GM18520 (cell line): Measurements from ENCODE around the gene METTL25.
"Not testable (repeated sequence)": the region's sequence is repeated elsewhere in the genome, so short reads cannot be mapped to it uniquely, and the experiment has no call there.

Source experiments
- ATAC-seq: cut with Tn5 transposase; IDR thresholded peaks from one replicate; pipeline ENCODE4 v1.9.1; 2021; ENCODE audit not compliant: unreplicated experiment

Gene METTL25, protein sequence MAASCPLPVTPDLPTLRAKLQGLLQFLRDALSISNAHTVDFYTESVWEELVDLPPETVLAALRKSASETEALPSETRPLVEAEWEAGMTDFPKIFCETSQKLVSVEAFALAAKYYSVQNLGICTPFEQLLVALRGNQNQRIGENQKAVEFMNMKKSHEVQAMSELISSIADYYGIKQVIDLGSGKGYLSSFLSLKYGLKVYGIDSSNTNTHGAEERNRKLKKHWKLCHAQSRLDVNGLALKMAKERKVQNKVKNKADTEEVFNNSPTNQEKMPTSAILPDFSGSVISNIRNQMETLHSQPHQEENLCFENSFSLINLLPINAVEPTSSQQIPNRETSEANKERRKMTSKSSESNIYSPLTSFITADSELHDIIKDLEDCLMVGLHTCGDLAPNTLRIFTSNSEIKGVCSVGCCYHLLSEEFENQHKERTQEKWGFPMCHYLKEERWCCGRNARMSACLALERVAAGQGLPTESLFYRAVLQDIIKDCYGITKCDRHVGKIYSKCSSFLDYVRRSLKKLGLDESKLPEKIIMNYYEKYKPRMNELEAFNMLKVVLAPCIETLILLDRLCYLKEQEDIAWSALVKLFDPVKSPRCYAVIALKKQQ

DNA sequence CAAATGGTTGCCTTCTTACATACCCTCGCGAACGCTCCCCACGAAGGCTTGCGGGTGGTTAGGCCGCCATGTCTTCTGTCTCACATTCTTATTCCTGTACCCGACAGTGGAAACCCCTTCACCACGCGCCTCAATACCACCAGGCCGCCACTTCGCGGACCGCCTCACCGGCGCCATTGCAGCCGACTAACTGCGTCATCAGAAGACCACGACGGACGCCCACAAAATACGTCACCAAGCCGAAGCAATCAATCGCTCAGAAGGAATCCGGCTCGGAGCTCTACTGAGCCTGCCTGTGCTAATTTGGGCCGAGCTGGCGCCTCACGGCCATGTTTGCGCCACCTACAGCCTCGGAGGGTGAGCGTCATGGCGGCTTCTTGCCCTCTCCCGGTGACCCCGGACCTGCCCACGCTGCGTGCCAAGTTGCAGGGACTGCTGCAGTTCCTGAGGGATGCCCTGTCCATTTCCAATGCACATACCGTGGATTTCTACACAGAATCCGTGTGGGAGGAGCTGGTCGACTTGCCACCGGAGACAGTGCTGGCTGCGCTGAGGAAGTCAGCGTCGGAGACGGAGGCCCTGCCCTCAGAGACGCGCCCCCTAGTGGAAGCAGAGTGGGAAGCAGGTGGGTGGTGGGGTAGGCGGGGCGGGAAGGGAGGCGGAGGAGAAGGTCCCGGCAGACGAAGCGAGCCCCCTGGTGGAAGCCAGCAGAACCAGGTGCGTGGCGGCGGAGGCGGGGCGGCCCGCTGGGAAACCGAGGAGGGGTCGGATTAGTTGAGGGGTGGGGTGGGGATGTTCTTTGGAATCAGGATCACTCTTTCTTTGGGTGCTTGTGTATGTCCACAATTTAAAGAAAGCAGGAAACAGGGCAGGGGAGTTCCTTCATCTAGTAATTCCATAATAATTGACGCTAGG, at the start of gene METTL25, which contains the start of gene CCDC59:
METTL25 (plus strand) TSS at position 330 of the 915 bp plus-strand sequence; CDS start at position 367, 37 bp downstream.
CCDC59 (minus strand) TSS at position 188 of the 915 bp plus-strand sequence; CDS start at position 177, 11 bp downstream.
- ATAC-seq: peak; percentile 93

DNA sequence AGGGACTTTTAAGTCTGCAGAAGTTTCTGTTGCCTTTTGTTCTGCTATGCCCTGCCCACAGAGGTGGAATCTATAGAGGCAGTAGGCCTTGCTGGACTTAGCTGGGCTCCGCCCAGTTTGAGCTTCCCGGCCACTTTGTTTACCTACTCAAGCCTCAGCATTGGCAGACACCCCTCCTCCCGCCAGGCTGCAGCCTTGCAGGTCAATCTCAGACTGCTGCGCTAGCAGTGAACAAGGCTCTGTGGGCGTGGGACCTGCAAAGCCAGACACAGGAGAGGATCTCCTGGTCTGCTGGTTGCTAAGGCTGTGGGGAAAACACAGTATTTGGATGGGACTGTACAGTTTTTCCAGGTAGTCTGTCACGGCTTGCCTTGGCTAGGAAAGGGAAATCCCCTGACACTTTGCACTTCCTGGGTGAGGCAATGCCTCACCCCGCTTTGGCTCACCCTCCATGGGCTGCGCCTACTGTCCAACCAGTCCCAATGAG, 43.9 kb upstream of the METTL25 start:
- no peak for ATAC-seq

DNA sequence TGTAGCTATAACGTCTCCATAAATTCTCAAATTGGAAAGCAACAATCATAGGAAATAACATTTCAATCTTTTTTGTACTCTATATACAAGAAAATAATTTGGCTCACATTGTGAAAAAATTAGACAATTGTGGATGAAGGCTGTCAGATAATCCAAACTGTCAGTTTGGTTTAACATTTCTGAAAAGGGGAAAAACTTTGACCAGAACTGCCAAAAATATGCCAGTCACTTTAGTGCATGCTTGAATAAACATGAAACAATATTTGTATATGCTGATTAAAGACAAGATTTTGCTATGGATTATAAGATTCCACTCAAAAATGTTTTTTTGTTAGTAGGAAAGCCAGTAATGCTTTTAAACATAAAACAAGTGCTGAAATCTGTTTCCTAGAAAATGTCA, 39.1 kb upstream of the METTL25 start:
- ATAC-seq: no peak

DNA sequence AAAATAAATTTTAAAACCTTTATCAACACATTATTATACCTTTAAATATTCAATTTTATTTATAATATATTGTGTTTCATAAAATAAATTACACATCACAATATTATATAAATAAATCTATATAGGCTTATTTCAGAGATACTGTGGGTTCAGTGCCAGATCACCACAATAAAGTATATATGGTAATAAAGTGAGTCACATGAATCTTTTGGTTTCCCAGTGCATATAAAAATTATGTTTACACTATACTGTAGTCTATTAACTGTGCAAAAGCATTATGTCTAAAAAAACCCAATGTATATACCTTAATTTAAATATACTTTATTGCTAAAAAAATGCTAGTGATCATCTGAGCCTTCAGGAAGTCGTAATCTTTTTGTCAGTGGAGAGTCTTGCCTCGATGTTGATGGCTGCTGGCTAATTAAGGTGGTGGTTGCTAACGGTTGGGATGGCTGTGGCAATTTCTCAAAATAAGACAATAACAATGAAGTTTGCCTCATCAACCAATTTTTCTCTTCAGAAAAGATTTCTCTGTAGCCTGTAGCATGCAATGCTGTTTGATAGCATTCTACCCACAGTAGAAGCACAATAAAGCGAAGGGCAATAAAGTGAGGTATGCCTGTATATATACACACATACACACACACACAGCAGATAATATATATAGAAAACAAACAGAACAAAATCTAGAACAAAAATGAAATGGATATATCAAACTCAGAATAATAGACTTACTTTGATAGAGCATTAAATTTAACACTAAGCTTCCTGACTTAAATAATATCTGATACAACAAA, 32.6 kb upstream of the METTL25 start:
- no peak for ATAC-seq

DNA sequence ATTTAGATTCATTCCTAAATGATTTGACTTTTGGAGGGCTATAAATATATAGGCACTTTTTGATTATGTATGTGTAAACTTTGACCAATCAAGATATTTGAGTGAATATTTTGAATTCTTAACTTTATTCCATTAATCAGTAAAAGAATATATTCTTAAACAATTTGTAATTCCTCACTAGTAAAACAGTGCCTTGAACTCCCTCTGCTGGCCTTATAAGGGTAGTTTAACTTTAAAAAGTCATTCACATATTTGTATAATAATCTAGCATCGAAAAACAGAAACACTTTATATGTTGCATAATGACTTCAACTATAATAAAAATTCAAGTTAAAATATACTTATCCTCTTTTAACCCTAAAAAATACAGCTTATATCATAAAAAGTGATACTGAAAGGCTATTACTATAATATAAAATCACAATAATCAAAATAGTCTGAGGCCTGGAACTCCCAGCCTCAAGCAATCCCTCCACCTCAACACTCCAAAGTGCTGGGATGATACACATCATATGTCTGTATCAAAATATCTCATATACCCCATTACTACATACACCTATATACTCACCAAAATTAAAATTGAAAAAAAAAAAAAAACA, 31.3 kb upstream of the METTL25 start:
- ATAC-seq: no peak

DNA sequence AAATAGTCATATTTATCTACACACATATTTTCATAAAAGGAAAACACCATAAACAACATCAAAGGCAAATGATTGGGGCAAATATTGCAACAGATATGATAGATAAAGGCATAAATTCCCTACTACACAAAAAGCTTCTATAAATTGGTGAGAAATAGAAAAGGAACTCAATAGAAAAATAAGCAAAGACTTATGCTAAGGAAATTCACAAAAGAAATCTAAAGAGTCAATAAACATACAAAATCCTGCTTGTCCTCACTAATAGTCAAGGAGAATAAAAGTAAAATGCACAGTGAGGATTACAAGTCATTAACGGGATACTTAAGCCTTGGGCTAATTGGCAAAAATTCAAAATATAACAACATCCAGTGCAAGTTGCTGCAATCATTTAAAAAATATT, 30.5 kb upstream of the METTL25 start:
- ATAC-seq: no peak

DNA sequence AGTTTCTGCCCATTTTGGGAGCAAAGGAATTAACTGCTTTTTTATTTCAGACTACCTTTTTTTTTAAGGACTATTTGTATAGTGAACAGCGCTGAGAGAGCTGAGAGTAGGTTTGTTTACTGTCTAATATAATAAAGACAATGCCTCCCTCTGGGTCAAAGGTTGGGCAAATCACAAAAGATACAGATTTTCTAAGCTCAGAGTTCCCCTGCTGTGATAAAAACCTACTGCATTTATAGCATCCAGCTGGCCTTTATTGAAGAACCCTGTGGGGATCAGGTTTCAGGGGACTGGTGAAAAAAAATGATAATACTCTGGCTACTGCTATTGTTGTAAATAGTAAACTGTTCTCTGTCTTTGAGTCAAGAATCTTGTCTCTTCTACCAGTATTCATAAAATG, 28.8 kb upstream of the METTL25 start:
- no peak for ATAC-seq

DNA sequence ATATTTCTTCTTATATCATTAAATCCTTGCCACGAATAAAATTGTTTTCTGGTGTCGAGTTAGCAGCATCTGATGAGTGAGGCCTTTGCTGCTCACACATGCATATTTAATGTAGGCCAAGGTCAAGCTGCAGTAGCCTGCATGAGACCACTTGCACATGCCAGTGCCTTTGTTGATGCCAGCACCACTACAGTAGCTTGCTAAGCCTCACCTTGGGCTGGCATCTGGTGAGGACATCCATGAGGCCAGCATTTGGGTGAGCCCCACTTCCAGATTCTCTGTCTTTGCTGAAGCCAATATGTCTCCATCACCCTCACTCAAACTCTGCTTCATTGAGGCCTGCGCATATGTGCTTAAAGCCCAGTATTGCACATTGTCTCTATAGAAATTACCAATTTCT, 8.2 kb upstream of the METTL25 start:
- ATAC-seq: no peak

DNA sequence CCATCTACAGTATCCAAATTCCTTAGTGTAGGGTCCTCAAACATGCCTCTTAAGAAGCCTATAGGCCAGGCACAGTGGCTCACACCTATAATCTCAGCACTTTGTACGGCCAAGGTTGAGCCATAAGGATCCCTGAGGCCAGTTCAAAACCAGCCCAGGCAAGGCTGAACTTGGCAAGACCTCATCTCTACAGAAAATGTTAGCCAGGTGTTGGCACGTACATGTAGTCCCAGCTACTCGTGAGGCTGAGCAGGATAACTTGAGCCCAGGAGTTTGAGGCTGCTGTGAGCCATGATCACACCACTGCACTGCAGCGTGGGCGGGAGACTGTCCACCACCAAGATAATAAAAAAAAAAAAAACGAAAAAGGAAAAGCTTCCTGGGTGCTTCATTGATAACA, 6.9 kb upstream of the METTL25 start:
- no peak for ATAC-seq

DNA sequence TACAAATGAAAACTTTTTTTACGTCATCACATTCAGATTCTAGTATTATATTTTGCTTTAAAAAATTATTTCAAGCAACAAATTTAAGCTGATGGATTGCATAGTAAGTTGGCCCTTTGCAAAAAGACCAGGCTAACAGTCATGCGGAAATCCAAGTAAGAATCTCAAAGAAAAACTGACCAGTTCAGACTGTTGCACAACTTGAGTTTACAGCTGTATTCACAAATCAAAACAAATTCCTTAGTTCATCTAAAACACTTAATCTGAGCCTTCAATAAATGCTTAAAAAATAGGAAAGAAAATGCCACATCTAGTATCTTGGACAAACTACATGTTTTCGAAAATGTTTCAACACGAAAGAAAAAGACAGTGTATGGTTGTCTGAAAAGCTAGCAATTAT, 989 bp upstream of the METTL25 start:
- ATAC-seq: no peak

DNA sequence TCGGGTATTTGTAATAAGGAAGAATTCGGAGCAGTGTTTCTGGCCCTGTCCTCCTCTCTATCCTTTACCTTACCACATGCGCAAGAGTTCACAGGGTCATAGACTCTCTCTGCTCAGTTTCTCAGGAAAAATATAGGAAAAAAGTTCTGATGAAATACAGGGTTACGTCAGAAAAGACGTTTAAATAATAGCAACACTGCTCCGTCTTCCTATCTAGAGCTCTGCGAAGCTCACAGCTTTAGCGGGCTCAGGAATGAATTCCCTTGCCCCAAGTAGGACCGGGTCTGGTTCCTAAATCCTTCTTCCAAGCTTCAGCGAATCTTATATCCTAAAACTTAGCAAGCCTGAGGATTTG, 507 bp upstream of the METTL25 start:
- no peak for ATAC-seq

DNA sequence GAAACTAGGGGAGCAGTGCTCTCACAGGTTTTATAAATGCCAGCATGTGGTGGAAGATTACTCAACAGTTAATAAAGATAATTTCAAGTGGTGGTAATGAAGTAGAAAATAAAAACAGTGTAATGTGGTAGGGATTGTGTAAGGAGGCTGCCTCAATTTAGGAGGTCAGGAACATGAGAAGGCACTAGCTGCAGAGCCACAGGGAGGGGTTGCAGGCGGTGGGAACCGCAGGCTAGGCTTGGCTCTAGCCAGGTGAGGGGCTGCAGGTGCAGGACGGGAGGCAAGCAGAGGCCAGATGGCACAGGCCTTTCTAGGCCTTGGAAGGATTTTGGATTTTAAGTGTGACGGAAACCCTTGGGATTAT, 768 bp downstream of the METTL25 start:
- no peak for ATAC-seq

DNA sequence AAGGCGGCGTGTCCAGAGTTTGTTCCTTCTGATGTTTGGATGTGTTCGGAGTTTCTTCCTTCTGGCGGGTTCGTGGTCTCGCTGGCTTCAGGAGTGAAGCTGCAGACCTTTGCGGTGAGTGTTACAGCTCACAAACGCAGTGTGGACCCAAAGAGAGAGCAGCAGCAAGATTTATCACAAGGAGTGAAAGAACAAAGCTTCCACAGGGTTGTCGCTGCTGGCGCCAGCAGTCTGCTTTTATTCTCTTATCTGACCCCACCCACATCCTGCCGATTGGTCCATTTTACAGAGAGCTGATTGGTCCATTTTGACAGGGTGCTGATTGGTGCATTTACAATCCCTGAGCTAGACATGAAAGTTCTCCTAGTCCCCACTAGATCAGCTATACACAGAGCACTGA, 2.5 kb downstream of the METTL25 start:
- not testable (repeated sequence) for ATAC-seq

DNA sequence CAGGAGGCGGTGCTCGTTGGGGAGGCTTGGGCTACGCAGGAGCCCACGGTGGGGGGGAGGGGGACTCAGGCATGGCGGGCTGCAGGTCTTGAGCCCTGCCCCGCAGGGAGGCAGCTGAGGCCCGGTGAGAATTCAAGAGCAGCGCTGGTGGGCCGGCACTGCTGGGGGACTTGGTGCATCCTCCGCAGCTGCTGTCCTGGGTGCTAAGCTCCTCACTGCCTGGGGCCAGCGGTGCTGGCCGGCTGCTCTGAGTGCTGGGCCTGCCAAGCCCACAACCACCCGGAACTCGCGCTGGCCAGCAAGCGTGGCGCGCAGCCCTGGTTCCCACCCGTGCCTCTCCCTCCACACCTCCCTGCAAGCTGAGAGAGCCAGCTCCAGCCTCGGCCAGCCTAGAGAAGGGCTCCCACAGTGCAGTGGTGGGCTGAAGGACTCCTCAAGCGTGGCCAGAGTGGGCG, 3.2 kb downstream of the METTL25 start:
- ATAC-seq: no peak

DNA sequence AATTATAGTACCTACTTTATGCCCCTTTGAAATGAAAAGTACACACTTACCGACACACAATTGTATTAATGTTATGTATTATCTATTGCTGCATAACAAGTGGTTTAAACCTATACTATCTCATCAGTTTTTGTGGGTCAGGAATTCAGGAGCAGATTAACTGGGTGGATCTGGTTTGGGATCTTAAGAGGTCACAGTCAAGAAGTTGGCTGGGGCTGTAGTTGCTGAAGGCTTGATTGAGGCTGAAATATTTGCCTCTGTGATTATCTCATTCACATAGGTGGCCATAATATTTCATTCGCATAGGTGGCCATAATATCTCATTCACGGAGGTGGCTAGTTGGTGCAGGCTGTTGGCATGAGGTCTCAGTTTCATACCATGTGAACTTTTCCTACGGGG, 5.7 kb downstream of the METTL25 start:
- no peak for ATAC-seq

DNA sequence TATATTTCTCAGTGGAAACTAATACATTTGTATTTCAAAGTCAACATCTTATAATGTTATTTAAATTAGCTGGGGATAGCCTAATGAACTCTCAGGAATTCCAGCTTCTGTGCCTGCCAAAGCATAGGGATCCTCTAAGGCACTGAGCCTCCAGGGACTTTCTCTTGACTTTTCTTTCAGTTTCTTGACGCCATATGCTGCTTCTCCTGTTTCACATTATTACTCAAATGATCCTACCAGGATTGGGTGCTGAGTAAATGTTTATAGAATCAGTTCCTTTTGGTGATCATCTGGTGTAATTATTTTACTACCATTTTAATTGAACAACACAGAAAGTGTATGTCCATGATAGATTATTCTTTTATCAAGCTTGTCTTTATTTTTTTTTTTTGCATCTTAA, 7.9 kb downstream of the METTL25 start:
- no peak for ATAC-seq

DNA sequence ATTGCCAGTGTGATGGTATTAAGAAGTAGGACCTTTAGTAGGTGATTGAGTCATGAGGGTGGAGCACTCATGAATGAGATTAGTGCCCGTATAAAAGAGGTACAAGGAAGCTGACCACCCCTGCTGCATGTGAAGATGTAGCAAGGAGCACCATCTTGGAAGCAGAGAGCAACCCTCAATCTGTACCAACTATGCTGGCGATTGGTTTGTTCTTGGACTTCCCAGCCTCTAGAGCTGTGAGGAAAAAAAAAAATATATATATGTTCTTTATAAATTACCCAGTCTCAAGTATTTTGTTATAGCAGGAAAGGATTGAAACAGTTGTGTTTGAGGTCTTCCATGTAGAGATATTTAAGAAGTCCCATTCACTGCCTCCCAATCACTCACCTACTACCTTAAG, 16.9 kb downstream of the METTL25 start:
- ATAC-seq: no peak

DNA sequence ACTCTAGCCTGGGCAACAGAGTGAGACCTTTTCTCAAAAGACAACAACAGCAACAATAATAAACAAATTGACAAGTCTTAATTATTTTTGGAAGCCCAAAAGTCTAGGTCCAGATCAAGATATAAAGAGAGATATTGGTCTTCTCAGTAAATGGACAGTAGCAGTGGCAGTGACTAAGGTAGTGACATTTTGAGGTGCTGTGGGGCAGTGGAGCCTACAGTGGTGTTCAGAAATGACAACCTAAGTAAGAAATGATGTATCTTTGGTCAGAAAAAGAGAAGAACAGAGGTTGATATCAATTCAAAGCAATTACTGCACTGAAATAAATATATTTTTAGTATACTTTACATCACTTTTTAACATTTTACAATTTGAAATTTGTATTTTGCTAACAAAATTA, 20.7 kb downstream of the METTL25 start:
- ATAC-seq: no peak

DNA sequence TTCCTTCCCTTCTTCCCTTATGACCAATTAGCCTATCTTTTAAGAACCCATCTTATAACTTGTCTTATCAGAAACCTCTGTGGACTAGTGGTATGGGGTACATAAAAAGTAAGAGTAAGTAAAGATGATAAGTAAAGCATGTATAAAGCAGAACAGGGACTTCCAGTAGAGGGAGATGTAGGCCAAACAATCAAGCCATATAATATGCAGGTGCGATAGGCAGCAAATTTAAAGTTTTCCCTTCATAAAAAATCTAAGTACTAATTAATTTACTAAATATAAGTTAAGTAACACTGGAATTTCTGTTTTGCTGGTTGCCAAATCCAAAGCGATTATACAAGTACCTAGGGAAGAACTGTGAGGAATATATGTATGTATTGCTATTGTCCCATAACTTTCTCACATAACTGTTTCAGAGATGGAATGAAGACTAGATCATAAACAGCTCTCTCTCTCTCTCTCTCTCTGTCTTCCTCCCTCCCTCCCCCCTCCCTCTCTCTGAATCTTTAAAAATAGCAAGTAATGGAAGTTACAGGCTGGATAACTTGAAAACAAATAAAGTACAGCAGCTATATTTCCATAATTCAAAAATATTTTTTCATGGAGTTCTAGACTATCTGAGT, 25.7 kb downstream of the METTL25 start:
- ATAC-seq: no peak

DNA sequence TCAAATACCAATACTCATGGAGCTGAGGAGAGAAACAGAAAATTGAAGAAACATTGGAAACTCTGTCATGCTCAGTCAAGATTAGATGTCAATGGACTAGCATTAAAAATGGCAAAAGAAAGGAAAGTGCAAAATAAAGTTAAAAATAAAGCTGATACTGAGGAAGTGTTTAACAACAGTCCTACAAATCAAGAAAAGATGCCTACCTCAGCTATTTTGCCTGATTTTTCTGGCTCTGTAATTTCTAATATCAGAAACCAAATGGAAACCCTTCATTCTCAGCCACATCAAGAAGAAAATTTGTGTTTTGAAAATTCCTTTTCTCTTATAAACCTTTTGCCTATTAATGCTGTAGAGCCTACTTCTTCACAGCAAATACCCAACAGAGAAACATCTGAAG, 40.5 kb downstream of the METTL25 start:
- ATAC-seq: no peak
